HG03439 (cell line): Measurements from ENCODE around the gene WNT2B.
"Not testable (repeated sequence)": the region's sequence is repeated elsewhere in the genome, so short reads cannot be mapped to it uniquely, and the experiment has no call there.

ENCODE experiments used
- ATAC-seq: cut with Tn5 transposase; IDR thresholded peaks from one replicate; pipeline ENCODE4 v1.9.1; 2021; ENCODE audit warnings: mild to moderate bottlenecking, moderate library complexity; ENCODE audit not compliant: unreplicated experiment

WNT2B gene

DNA sequence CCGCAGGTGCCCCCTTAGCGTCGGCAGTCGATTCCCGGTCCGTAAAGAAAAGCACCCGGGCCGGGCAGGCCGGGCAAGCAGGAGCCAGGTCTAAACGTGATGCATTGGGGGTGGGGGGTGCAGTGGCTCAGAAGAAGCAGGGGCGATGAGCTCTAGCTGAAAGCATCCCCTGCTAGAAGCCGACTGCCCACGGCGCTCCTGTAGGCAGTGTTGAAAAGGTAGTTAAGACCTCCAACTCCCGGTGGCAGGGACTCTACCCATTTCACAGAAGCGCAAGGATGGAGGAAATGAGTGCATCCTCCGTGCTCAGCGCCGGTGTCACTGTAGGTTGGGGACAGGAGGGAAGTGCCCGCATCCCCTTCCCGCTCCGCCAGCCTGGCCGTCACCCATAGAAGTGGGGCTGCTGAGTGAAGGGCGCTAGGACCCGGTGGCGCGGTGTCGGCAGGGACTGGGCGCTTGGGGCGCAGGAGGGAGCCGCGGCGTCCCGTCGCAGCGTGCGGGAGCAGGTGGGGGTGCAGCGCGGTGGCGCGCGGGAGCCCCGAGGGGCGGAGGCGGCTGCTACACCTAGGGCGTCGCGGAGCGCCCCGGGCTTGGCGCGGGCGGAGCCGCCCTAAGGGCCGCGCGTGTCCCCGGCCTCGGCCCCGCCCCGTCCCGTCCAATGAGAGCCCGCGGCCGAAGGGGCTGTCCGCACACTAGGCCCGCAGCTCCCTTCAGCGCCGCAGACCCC lies at the start of gene WNT2B:
Gene WNT2B (plus strand): TSS at position 688 of the 727 bp plus-strand sequence. CDS start 298 bp downstream, outside the sequence.
- no peak for ATAC-seq

DNA sequence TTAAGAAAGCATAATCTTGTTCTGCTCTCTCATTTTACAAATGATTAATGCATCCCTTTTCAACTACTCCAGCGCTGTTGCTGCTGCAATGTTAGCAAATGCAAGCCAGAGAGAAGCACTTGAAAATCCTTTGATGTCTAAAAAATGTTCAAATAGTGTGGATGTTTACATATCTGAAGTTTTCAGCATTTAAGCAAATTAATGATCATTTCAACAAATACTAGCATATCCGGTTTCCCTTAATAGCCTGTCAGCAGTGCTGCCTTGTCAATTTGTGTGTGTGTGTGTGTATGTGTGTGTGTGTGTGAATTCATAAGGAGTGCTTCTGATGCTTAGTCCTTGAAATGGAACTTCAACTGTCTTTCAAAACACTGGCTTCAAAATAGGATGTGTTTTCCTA lies 48.1 kb upstream of the WNT2B start:
- ATAC-seq: no peak

DNA sequence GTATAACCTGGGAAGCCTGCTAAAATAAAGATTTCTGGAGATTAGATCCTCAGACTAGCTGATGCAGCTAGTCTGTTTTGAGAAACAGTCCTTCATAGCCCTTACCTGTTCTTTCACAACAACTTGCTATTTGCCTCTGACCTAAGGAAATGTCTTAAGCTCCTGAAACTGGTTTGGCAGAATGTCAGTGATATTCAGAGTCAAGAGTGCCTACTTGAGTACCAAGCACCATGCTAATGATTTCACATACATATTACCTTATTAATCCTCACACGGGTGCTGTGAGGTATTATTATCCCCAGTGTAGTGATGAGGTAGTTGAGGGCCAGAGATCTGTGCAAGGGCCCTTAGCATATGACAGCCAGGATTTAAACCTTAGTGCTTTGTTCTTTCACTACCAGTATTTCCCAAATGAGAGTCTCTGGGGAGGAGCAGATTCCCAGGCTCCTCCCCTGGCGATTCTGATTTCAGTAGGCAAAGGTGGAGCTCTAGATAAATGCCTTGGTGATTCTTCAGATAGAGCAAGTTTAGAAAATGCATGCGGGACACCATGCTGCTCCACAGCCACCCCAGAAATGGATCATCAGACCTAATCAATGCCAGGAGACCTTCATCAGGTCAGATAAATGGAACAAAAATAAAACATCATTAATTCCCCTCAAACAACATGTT lies 47.4 kb upstream of the WNT2B start:
- ATAC-seq: no peak

DNA sequence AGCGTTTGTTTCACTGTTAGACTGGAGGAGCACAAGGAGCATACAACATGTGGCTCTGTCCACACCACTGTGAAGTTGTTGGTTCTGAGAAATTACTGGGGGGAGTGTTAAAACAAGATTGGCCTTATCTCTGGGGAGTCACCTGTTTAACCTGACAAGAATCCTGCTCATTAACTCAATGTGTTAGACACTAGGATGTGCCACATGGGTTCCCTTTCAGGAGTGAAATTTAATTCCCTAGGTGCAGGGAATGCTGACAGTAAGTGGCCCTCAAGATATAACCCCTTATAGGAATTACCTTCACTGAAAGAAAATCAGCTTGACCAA lies 45.8 kb upstream of the WNT2B start:
- ATAC-seq: no peak

DNA sequence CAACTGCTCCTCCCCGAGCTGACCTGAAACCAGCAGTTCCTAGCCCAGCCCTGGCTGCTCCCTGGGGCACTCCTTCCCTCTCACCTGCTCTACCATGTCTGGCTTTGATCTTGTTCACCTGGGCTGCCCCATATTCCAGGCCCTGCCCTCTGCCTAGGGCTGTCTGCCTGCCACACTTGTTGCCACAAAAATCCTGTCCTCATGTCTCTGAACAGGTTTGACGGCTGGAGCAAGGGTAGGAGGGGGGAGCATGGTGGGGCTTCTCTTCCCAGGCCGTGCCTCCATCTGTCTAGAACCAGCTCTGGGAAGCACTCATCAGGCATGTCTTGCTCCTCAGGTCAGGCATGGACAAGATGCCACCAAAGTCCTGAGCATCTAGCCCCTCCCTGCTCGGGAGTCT lies 44.3 kb upstream of the WNT2B start:
- no peak for ATAC-seq

DNA sequence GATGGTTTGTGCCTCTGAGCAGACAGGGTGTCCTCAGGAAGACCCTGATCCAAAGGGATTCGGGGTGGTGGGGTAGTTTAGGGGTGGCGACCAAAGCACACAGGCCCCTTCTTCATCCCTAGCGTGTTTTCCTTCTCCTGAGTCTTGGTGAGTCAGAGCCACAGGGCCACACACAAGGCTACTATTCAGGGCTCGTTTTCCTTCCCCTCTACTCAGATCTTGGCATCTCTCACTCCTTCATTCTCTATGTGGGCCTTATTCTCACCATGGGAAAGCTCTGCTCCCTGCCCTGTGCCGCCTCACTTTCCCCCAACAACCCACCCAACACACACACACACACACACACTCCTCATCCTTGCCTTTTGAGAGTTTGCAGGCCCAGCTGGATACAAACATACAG lies 43.6 kb upstream of the WNT2B start:
- ATAC-seq: no peak

DNA sequence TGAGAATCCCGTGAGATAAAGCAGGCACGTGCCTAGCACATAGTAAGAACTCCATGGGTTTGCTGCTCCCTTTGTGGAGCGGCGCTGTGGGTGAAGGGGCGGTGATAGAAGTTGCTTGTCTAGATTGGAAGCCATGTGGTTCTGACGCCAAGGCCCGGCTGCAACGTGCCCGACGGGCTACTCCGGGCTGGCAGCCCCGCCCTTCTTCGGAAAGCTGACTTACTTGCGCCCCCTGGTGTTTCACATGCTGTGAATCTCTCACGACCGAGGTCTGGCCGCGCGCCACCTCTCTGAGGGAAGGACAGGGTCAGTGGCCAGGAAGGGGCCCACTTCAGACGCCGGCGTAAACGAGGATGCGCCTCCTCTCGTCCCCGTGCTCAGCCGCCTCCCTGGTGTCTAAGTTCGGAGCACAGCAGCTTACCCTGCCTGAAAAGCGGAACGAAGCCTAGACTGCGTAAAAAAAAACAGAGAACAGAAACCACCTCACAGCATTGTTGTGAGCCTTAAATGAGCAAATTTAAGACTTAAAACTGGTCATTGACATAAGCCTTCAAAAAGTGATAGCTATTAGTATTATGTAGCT lies 42.6 kb upstream of the WNT2B start:
- peak; percentile 91 for ATAC-seq

DNA sequence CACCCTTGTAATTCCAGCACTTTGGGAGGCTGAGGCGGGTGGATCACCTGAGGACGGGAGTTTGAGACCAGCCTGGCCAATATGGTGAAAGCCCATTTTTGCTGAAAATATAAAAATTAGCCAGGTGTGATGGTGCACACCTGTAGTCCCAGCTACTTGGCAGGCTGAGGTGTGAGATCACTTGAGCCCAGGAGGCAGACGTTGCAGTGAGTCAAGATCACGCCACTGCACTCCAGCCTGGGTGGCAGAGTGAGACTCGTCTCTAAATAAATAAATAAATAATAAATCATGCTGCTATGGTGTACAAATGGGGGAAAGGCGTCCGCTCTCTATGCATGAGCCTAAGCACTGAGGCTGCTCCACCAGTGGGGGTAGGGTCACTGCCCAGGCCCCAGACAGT lies 38.4 kb upstream of the WNT2B start:
- ATAC-seq: not testable (repeated sequence)

DNA sequence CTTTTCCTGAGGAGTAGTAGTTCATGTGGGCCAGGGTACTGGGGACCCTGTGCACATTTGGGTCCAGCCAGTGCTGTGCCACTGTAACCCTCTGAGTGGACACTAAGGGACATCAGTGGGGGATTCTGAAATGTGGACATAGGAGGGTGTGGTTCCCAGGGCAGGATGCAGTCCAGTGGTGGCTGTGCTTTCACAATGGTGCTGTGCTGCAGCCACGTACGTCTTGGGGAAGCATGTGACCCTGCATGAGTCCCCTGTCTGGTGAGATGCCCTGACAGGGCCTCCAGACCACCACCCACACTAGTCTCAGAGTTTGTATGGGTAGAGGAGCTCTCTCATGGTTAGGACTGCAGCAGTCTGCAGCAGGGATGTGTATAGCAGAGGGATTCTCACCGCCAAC lies 37.8 kb upstream of the WNT2B start:
- no peak for ATAC-seq

DNA sequence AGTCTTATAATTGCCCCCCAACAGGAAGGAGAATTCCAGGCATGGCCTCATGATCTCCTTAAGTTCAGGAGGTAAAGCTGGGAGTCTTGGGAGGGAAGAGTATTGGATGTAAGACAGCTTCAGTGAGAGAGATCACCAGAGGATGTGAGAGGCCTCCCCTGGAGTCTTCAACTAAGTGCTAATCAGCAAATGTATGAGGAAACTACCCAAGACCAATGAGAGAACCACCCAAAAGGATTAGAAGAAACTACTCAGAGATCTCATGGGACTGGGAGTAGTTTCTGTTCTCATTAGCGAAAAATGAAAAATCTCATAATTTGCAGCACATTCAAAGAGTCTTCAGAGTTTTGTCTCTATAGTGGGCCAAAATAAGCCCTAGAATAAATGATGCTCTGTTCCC lies 36.6 kb upstream of the WNT2B start:
- ATAC-seq: no peak

DNA sequence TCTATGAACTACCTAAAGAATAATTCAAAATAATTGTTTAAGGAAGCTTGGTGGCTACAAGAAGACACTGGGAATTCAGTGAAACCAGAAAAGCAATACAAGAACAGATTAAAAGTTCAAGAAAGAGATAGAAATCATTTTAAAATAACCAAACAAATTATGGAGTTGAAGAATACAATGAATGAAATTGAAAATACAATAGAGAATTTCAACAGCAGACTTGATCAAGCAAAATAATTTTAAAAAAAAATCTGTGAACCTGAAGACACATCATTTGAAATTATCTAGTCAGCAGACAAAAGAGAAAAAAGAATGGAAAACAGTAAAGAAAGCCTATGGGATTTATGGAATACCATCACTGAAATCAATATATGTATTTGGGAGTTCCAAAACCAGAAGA lies 31.2 kb upstream of the WNT2B start:
- no peak for ATAC-seq

DNA sequence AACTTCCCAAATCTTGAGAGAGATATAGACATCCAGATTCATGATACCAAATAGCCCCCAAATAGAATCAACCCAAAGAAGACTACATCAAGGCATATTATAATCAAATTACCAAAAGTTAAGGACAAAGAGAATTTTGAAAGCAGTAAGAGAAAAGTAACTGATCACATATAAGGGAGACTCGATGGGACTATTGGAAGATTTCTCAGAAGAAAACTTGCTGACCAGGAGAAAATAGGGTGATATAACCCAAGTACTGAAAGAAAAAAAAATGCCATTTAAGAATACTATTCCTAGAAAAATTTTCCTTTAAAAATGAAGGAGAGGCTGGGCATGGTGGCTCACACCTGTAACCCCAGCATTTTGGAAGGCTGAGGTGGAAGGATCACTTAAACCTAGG lies 30.5 kb upstream of the WNT2B start:
- ATAC-seq: no peak

DNA sequence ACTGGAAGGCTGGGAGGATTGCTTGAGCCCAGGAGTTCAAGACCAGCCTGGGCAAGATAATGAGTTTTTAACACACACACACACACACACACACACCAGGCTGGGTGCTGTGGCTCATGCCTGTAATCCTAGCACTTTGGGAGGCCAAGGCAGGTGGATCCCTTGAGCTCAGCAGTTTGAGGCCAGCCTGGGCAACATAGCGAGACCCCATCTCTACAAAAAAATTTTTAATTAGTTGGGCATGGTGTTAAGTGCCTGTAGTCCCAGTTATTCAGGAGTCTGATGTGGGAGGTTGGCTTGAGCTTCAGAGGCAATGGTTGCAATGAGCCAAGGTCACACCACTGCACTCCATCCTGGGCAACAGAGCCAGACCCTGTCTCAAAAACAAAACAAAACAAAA lies 22.7 kb upstream of the WNT2B start:
- ATAC-seq: not testable (repeated sequence)

DNA sequence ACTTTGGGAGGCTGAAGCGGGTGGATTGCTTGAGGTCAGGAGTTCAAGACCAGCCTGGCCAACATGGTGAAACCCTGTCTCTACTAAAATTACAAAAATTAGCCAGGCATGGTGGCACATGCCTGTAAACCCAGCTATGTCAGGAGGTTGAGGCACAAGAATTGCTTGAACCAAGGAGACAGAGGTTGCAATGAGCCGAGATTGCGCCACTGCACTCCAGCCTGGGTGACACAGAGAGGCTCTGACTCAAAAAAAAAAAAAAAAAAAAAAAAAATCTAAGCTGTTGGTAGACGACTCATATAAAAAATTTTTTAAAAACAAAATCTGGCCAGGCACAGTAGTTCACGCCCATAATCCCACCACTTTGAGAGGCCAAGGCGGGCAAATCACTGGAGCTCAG lies 21.1 kb upstream of the WNT2B start:
- not testable (repeated sequence) for ATAC-seq

DNA sequence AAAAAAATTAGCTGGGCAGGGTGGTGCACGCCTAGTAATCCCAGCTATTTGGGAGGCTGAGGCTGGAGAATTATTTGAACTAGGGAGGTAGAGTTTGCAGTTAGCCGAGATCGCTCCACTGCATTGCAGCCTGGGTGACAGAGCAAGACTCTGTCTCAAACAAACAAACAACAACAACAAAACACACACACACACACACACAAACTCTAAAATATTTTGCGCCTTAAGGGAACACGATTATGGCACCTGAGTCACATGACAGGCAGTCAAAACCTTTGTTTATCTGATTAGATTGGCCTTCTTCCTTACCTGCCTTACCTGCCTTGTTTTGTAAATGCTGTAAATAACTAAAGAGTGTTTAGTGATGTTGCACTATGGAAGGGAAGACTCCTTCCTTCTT lies 20.6 kb upstream of the WNT2B start:
- no peak for ATAC-seq

DNA sequence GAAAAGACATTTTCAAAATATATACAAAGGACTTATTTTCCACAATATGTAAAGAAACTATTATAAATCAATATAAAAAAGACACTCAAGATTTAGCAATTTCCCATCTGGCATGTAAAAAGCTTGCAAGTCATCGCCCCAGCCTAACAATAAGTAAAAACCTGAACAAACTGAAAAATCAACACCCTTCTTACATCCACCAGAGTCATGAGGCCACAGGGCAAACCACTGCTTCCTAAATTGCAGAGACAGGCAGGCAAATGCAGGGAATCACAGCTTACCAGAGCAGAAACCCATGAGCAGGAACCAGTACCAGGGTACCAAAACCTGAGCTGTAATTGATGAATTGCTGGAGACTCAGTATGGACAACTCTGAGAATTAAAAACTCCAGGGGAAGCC lies 16.7 kb upstream of the WNT2B start:
- ATAC-seq: no peak

DNA sequence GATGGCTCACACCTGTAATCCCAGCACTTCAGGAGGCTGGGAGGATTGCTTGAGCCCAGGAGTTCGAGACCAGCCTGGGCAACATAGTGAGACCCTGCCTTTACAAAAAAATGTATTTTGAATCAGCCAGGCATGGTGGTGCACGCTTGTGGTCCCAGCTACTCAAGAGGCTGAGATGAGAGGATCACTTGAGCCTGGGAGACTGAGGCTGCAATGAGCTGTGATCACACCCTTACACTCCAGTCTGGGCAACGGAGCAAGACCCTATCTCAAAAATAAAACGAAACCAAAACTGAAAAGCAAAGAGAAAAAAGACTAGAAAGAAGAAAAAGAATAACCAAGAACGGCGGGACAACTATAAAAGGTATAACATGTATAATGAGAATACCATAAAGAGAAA lies 15.4 kb upstream of the WNT2B start:
- no peak for ATAC-seq

DNA sequence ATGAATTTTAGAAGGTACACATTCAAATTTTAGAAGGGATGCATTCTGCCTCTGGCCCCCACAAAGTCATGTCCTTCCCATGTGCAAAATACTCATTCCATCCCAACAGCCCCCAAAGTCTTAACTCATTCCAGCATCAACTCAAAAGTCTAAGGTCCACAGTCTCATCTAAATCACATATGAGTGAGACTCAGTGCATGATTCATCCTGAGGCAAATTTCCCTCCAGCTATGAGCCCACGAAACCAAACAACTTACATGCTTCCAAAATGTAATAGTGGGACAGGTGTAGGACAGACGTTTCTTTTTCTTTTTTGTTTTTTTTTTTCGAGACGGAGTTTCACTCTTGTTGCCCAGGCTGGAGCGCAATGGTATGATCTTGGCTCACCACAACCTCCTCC lies 12.5 kb upstream of the WNT2B start:
- no peak for ATAC-seq

DNA sequence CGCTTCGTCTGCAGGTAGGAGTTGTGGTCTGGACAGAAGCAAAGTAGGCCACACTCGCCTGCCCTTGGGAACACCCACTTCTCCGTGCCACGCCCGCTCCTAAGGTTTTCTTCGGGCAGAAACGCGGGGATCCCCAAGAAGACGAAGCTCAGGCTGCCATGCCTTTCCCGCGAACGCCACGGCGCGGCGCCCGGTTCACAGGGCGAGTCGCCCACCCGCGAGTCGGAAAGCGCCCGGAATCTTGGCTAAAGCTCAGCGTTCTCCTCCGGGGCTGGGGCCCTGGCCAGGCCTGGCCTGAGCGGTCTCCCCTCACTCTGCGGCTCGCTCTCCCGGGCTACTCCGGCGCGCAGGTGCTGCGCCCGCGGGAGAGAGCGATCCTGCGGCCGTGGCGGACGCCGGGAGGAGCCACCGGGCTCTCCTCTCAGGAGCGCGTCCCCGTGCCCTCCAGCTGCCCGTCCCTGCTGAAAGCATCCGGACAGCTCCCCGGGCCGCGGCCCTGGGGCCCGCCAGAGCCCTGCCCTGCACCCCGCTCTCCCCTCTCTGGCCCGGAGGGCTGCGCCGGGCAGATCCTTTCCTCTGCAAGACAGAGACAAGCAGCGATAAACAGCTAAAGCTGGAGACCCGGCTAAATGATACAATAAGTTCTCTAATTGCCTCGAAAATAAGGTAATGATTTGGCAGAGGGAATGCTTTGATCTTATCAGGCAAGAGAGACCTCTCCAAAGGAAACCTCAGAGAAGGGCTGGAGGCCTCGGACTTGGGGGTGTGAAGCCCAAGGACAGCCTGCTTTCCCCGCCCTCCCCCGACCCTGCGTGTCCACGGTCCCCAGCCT lies 6.7 kb upstream of the WNT2B start:
- ATAC-seq: no peak

DNA sequence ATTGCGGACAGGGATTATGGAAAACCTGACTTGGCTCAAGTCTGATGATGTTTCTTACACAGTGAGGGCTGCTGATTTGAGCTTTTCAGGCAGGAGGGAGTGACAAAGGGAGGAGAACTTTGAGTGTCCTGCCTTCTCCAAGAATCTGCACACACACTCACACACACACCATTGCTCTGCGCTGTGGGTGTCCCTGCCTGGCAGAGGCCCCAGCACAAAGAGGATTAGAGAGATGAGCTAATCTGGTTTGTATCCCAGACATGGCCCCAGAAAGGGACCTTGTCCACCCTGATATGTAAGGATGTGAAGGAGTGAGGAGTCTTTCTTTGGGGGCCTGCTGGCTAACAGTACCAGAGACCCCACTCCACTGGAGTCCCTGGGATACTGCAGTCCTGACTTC lies 5.9 kb upstream of the WNT2B start:
- ATAC-seq: no peak

DNA sequence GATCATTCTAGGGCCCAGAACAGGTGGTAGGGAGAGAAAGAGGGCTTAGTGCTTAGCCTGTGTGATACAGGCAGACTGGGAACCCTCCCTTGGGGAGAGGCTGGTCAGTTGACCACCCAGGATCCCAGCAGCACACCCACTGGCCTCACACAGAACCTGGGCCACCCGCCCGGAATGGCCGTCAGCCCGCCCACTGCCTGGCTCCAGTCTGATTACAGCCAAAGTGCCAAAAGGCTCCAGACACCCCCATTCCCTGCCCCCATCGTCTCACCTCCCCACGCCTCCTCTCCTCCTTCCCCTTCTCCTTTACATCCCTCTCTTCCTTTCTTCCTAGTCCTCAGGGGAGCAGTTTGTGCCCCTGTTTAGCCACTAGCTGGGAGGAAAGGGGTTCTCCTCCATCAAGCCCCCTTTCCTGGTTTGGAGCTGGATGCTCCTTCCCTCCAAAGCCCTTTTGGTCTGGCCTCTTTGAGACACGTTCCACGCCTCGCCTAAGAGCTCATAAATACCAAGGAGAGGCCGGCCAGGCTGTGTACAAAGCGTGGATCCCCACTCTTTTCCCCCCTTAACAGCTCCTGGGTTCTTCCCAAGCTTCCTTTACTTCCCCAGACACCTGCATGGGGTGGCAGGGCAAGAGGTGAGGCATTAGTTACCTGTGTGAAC lies 4.6 kb upstream of the WNT2B start:
- no peak for ATAC-seq
